Measurements from ENCODE around the gene GPC6.

DNA sequence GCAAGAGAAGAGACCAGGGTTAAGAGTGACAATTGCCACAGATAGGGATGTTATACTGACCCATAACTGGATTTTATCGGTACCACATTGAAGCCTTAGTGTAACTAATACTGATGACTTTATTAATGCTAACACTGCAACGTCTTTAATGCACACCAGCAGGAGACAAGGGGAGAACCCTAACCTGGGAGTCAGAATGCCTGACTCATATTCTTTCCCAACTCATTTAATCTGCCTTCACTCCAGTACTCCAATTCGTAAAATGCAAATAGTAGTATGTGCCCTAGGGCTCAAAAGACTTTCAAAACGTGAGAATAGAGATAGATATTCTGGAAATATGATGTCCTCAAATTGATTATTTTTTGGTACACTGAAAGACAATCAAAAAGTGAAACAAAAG is 62.4 kb downstream of the GPC6 start:
- TF ChIP-seq GATA2 (IDR thresholded peaks at IDR 0.05; ENCODE audit: low read depth, low read length) (no peak), GATA3 (IDR thresholded peaks at IDR 0.05; ENCODE audit: low read depth, low read length) (no peak)

All from SH-SY5Y (cell line).